HG02571 (cell line): Measurements from ENCODE around the gene CSTF3.
"Not testable (repeated sequence)": the region's sequence is repeated elsewhere in the genome, so short reads cannot be mapped to it uniquely, and the experiment has no call there.

Experiments used
- ATAC-seq: cut with Tn5 transposase; IDR thresholded peaks from one replicate; pipeline ENCODE4 v1.9.1; 2021; ENCODE audit warnings: mild to moderate bottlenecking, moderate library complexity; ENCODE audit not compliant: unreplicated experiment

Gene CSTF3

DNA sequence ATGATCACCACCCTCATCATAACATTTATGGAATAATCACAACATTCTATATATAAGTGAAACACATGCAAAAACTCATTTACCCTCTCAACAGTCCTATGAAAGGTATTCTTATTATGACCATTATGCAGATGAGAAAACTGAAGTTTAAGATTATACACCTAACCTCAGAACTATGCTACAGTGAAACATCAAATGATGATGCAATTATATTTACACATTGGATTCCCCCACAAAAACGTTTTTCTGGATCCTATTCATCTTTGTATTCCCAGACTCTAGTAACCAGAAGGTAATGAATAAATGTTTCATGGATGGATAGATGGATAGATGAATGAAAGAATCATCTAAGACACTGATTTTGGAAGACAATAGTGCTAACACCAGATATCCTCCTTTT lies 67.1 kb downstream of the CSTF3 start:
- ATAC-seq, result no peak

DNA sequence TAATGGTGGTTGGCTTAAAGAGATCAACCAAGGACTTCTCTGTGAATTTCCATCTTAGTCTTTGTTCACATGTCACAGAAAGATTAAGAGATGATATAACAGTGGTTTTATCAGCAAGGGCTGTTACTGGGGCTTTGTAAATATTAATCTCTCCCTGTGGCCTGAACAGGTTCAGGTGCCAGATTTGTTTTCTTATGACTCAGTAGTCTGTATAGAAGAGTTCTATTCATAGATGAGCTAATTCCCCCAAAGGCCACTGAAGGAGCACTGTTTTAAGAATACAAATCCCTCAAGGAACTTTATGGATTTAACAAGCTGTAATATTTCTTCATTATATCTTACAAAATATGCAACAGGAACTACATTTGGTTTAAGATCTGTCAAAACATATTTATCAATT lies 71.5 kb downstream of the CSTF3 start:
- no peak for ATAC-seq

DNA sequence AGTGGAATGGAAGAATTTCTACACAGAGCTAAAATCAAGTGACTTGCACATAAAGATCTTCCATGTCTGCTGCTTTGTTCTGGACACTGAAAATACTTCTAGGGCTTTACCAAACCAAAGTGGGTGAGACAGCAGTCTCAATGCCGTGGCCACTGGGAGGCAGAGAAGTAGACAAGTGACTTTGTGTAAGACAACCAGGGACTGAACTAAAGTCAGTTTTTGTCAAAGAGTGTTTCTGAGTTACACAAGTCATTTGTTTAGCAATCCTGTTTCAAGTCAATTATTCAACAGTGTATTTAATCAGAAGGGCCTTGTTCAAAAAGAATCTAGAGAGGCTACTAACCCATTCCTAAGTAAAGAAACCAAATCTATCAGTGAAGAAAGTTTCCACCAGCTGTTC lies 75.3 kb downstream of the CSTF3 start:
- no peak for ATAC-seq

GRCh38 chr11:33083918-33084317 lies 77.4 kb downstream of the CSTF3 start:
- ATAC-seq, result no peak

GRCh38 chr11:33072465-33072864 lies 88.8 kb downstream of the CSTF3 start:
- ATAC-seq, result no peak

DNA sequence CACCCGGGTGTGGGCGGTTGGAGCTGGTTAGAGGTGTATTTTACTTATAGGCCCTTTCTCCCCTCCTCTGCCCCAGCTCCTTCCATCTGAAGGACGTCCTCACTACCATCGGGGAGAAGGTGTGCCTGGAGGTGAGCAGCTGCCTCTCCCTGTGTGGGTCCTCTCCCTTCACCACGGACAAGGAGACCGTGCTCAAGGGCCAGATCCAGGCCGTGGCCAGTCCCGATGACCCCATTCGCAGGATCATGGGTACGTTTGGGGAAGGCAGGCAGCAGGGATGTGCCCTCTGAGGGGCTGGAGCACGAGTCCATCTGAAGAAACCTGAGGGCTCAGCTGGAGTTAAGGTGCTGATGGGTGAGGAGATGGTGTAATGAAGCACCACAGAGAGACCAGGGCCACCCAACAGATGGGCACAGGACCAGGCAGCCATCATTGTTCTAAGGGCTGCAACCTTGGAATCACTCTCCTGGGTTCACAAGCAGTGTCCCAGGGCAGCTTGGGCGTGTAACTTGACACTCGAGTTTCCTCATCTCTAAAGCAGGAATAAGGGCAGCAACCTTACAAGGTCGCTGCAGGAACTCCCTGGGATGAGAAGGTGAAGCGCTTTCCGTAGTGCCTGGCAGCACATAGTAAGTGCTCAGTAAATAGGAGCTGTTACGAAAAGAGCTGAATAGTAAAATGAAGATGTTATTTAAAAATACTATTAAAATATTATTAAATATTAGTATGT lies 92.5 kb downstream of the CSTF3 start:
- ATAC-seq, result no peak

DNA sequence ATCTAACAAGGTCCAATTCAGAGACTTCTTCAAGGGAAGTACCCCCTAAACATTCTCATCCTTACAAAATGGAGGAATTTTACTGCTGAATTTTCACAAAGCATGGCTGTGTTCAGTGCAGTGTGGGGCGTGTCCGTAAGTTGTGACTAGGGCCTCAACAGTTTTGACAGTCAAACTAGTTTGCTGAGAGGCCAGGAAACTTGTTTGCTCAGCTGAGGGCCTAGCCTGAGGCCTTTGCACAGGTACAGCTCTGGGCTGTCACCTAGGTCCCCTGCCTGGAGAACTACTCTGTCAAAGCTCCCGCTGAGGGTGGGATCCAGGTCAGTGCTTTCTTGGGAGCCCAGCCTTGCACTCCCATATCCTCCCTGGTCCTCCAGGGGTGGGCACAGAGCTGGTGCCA lies 94.0 kb downstream of the CSTF3 start:
- ATAC-seq, result no peak

DNA sequence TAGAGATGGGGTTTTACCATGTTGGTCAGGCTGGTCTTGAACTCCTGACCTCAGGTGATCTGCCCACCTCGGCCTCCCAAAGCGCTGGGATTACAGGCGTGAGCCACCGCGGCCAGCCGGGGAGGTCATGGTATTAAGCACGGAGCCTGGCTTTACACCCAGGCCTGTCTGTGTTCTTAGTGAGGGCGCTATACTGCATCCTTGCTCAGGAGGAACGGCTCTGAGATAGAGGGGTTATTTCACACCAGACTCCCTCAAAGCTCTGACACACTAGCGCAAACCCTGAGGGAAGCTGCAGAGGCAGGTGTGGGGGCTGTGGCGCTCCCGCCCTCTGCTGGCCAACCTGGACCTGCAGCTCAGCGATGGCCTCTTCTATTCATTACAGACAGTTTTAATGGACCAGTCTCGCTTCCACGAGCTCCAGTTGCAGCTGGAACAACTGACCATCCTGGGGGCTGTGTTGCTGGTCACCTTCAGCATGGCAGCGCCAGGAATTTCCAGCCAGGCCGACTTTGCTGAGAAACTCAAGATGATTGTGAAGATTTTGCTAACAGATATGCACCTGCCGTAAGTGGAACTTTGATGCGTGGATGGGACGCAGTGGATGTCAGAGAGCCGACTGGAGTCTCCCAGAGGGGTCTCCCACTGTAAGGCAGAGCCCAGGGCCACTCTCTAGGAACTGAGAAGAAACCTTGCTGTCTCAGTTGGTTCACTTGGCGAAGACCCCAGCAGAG lies 95.7 kb downstream of the CSTF3 start:
- peak; percentile 55 for ATAC-seq

DNA sequence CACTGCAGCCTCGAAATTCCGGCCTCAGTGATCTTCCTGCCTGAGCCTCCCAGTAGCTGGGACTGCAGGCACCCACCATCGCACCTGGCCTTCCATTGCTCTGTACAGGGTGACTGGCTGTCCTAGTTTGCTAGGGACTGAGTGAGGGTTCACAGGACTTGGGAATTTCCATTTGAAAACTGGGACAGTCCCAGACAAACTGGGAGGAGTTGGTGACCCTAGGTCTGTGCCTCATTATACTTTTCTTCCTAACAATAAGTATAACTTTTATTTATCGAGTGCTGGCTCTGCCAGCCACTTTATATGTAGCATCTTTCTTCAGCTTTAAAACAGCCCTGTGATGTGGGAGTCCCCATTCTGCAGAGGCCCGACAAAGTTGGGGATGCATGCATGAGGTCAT lies 96.4 kb downstream of the CSTF3 start:
- no peak for ATAC-seq

GRCh38 chr11:33064033-33064825 lies 97.1 kb downstream of the CSTF3 start:
- no peak for ATAC-seq

DNA sequence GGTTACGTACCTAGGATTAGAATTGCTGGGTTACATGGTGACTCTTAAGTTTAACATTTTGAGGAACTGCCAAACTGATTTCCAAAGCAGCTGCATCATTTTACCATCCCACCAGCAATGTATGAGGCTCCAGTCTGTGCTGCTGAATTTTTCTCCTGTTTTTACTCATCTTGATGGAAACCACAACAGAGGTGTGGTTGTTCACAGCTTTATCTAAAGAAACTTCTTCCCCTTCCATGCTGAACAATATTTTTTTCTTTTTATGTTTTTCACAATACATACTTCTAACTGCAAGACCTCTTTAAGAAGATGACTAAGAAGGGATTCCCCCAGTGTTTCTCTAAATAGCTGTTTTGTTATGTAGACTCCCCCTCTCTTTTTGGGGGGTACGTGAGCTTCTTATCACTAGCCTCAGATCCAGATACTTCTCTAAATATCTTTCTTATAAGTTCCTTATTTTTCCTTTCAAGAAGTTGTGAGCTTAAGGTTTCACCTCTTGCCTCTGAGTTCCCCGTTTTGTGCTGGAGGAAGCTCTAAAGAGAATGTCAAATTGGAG lies 97.9 kb downstream of the CSTF3 start:
- no peak for ATAC-seq

DNA sequence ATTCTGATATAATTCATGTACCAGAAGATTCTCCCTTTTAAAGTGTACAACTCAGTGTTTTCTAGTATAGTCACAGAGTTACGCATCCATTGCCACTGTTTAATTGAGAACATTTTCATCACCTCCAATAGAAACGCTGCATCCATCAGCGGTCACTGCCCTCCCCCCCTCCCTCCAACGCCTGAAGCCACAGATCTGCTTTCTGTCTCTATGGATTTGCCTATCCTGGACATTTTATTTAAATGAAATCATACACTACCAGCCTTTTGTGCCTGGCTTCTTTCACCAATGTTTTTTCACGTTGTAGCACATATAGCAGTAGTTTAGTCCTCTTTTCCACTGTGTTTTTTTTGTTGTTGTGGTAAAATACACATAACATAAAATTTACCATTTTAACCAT lies 99.1 kb downstream of the CSTF3 start:
- ATAC-seq, result no peak

GRCh38 chr11:33060271-33060670 lies 101.0 kb downstream of the CSTF3 start:
- no peak for ATAC-seq

DNA sequence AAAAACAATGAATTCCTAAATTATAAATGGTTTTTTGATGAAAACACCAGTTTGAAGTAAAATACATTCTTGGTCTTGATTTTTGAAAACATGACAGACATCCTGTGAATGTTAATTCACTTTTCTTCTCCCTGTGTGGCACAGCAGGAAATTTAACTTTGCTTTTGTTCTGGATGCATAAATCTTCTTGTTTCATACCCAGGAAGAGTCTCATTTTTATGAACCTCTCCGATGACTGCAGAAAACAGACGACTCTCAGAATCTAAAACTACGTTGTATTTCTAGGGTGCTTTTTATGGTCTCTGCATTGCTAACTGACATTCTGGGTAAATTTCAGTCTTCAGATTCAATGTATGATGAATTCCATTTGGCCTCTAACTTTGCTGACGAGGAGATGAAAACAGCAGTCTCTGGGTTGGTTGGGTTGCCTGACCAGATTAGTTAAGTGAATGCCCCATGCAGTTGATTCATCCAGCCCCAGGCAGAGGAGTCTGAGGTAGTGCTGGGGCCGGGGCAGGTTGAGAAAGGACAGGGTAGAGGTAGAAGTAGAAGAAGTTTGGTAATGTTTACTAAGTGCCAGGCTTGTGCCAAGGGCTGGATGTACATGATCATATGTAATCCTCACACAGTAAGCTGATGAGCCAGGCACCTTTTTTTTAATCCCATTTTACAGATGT lies 101.8 kb downstream of the CSTF3 start:
- no peak for ATAC-seq

DNA sequence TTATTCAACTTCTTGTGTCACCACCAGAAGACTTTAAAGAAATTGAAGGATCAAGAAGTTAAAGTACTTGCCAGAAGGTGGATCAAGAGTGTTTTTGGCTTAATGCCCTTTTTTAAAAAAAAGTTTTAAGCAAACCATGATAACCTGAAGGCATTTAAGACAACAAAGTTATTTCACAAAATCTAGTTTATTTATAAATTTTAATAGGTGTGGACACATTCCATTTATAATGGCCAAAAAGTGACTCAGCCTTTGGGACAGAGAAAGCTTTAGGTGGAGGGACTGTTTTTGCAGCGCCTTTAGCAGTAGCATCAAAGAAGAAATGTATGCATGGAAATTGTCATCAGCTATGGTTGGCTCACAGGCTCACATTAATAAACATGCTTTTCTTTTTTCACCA lies 104.0 kb downstream of the CSTF3 start:
- no peak for ATAC-seq

- no peak for ATAC-seq
These were observed 105.9 kb downstream of the CSTF3 start for GRCh38 chr11:33055375-33055774.

- no peak for ATAC-seq
These were observed 109.0 kb downstream of the CSTF3 start for GRCh38 chr11:33052231-33052630.

DNA sequence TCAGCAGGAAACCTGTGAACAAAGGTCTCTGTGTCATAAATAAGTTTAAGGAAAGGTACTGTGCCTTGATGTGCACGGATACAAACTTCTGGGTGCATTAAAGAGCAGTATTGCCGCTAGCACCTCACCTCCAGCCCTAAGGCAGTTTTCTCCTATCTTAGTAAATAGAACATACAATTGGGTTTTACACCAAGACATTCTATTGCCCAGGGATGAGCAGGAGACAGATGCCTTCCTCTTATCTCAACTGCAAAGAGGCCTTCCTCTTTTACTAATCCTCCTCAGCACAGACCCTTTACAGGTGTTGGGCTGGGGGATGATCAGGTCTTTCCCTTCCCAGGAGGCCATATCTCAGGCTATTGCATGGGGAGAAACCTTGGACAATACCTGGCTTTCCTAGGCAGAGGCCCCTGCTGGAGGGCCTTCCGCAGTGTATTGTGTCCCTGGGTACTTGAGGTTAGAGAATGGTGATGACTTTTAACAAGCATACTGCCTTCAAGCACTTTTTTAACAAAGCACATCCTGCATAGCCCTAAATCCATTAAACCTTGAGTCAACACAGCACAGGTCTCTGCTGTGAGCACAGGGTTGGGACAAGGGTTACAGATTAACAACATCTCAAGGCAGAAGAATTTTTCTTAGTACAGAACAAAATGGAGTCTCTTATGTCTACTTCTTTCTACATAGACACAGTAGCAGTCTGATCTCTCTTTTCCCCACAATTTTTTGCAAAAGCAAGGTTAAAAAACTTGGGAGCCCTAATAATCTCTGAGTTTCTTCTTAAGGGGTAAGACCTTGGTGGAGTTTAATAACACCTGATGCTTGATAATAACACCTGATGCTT lies 111.5 kb downstream of the CSTF3 start:
- ATAC-seq, result not testable (repeated sequence)

DNA sequence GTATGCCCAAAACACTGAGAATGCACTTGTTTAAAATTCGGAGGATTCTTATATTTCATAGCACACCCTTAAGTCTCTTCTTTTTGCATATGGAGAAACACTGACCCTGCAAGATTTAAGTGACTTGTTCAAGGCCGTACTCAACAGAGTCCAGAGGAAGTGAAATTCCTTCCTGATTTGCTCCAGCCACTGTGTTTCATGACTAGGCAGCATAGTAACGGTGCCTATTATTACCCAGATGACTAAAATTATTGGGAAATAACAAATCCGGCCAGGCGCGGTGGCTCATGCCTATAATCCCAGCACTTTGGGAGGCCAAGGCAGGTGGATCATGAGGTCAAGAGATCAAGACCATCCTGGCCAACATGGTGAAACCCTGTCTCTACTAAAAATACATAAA lies 112.6 kb downstream of the CSTF3 start:
- not testable (repeated sequence) for ATAC-seq
